GM21360 (cell line): ENCODE results near the gene OLFM3.

ENCODE experiments used
- ATAC-seq: cut with Tn5 transposase; IDR thresholded peaks from one replicate; pipeline ENCODE4 v1.9.1; 2021; ENCODE audit warnings: mild to moderate bottlenecking, moderate library complexity; ENCODE audit not compliant: unreplicated experiment

The OLFM3 gene

DNA sequence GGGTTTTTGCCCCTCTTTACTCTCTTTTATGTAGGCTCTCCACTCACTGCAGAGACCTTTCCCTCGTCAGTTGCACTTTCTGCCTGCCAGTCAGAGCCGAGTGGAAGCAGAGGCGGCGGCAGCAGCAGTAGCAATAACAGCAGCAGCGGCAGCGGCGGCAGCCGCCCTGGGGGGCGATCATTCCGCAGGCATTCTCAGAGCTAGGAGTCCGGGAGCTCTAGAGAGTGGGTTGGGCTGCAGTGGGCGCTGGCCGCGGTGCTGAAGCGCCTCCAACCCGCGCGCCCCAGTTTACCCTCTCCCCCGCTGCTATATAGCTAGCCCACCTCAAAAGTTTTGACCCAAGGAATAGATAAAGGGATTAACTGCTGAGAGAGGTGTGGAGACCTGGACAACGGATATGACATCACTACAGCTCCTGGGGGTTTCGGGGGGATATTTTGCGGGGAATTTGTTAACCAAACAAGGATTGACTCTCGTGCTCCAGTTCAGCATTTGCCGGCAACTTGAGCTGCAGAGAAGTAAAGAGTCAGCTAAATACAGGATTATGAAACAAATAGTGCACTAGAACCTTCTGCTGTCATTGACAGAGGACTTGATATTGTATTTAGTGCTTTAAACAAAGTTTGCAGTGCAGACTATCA is at the start of gene OLFM3:
Gene OLFM3 (minus strand): TSS at position 102 of the 641 bp plus-strand sequence.
- no peak for ATAC-seq

DNA sequence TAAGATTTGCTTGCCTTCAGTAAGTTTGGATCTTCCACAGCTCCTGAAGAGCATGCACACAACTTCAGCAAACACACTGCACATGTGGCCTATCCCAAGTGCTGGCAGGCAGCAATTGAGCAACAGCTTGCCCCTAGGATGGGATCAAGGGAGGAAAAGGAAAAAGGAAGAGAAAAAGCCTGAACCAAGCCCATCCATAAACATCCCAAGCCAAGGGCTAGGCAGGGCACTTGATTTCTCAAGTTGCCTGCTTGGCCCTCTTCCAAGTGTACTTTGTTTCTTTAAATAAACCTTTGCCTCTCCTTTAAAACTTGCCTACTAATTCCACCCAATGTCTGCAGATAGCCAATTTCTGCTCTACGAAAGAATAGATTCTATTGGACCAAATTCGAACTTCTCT is 49.0 kb upstream of the OLFM3 start:
- ATAC-seq = no peak

DNA sequence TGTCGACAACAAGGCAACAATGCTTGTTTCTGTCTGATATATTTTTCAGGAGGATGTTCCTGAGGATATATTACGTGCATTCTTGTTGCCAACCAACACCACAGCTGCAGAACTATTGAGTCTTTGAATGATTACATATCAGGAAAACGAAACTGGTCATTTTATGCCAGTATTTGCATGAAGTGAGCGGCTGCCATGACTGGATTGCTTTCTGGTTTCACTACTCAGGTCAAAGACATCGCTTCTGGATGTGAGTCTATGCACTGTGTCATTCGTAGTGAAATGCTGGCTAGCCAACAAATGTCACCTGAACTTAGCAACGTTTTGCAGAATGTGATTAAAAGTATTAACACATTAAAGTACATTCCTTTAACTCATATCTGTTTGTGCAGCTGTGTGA is 35.8 kb upstream of the OLFM3 start:
- peak; percentile 59 for ATAC-seq

DNA sequence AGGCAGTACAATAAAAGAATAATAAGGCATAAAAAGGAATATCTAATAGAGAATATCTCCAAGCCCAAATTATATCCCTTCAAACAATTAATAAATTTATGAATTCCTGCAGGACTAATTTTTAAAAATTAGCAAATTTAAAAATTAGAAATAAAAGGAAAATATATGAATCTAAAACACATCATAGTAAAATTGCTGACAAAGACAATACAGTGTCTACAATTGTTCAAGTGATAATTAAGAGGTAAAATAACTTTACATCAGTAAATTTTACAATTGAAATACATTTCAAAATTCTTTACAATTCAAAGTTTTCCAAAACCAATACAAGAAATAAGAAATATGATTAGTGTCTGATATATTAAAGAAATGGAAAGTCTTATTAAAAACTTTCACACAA is 22.8 kb upstream of the OLFM3 start:
- no peak for ATAC-seq

DNA sequence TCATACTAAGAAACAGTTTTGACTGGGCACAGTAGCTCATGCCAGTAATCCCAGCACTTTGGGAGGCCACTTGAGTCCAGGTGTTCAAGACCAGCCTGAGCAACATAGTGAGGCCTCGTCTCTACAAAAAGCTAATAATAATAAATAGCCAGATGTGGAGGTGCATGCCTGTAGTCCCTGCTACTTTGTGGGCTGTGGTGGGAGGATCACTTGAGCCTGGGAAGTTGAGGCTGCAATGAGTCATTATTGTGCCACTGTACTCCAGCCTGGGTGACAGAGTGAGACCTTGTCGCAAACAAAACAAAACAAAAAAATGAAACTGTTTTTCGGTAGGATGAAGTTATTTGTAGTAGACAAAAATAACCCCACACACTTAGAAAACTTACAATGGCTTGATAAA is 19.0 kb upstream of the OLFM3 start:
- ATAC-seq = no peak

DNA sequence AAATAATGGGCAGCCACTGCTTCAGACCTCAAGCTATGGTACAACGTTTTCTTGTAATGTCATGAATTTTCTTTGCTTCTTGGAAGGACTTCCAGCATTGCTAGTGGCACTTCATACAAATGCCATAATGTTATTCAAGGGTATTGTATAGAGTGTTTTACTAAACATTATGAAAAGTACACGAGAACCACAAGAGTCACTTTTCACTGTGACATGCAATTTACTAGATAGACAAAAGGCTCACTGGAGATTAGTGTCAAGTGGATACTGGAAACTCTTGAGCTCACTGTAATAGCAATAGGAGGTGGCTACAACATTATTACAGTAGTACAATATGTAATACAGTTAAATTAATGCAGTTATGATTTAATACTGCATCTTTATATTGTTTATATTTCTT is 5.3 kb upstream of the OLFM3 start:
- no peak for ATAC-seq

DNA sequence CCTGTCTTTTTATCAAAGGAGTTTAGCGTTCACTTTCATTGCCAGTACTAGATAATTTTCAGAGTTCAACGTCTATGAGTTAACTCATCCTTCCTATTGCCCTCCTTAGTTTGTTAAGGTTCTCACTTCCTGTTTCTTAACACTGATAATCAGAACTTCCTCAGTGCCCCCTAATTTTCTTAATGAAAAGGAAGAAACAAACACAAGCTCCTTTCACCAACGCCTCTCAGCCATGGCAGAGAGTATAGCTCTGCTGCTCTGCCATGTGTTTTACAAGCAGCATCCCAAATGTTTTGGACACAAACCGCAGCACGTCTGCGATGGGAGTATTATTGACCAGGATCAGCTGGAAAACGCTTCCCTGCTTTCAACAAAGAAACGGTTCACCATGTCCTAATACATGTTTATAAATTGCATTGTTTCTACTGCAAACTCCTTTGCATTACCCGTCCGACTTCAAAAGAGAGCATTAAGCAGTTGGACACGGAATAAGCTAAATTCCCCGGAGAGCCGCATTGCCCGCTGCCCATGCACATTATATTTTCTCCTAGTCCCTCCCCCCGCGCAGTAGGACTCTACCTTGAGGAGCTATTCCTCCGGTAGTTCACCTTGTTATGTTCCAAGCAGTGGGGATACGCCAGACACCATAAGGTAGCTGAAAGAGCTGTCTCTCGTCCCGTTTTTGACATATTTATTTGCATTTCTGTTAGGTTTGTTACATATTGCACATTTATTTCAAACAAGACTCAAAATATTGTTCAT is 561 bp downstream of the OLFM3 start:
- no peak for ATAC-seq

DNA sequence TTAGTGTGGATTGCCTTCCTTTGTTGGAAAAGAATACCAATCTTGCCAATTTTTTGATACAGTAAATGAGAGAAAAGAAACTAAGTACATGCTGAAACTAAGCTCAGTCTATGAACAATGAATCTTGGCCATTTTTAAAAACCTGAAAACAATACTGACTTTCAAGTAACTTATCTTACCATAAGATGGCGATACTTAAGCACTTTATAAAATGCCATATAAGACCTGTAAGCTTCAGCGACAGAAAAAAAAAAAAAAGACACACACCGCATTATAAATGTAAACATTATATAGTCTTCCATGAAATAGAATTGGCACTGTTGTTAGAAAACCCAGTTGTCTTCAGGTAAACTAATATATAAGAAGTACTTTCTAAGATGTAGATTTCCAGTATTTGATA is 3.0 kb downstream of the OLFM3 start:
- no peak for ATAC-seq

DNA sequence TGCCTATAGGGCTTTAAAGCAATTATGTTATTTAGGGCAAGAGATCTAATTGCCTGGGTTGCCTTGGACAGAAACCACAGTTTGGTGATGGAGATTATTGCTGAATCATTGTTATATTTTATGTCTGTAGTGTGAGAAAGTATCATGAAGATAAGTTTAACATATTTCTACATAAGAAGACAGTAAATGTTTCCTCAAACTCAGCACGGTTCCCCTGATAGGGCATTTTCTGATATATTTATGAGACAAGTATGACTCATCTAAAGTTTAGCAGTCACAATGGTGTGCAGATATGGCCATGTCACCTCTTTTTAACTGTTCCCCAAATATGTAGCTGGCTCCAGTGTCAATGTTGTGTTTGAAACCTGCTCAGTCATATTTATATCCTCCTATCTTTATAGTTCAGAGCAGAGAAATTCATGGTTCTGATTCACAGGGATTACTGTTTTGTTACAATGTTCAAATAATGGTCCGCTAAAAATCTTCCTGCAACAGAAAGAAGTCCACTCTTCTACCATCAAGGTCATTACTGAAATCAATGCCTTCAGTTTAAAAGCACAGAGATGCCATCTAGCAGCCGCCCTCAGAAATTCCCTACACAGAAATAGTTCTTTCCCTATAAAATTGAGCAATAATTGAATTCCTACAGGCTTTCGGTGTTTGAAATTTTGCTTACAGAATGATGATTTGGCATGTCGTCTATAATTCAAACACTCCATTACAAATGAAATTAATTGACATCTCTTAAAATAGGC is 3.7 kb downstream of the OLFM3 start:
- ATAC-seq = no peak

DNA sequence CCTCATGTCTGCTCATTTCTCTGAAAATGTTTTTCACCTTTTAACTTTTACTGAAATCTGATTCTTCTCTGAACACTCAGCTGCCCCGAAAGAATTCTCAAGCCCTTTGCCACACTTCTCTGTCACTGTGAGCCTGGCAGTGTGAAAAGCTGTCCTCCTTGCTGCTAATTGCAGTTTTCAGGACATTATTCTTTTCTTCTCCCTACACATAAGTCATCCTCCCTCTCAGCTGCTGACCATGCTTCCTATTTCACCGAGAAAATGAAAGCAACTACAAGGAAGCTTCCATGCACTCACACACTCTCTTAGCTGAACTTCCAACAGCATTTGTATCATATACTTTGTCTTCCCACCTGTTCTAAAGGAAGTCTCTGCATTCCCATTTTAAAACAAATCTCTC is 15.8 kb downstream of the OLFM3 start:
- no peak for ATAC-seq

DNA sequence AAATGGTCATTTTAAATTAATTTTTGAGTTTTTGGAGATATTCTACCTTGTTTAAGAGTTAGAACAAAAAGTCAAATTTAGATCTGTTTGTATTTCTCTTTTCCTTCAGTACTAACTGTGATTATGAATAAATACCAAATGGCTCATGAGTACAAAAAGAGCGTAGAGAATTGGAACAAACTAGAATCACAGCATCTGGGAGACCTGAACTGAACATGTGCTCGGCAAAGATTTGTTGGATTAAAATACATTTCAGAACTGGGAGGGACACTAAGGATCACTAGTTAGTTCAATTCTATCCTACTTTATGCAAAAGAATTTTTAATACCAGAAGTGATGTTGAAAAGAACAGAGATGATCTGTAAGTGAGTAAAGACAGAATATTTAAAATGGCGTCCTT is 19.5 kb downstream of the OLFM3 start:
- ATAC-seq = no peak

DNA sequence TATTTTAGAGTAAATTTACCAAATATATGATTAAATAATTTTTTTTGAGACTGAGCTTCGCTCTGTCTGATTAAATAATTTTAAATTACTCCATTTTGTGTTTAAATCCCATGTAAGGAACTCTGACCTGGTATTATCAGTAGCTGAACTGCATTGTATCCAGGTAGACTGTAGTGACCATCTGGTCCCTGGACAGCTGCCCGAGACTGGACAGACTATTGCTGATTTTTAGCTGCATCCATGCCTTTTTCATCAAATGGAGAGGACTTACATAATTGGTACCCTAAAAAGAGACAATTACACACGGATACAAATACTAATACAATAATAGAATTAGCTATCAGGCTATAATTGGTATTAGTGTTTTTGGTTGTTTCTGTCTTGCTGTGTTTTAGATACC is 20.6 kb downstream of the OLFM3 start:
- no peak for ATAC-seq

DNA sequence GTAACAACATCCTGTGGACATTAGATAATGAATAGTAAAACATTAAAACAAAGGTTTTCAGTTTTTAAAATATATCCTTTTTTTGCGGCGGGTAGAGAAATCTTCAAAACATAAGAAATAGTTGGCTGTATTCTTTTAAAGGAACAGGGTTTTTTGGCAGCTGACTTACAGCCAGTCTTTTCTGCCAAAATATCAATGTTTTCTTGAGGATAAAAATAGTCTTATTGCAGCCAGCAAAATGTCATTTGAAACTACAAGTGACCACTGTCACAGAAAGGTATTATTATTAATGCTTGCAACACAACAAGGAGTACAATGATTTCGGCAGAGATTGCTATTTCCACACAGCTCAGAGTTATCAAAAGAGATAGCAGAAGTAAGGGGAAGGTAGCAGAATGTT is 21.4 kb downstream of the OLFM3 start:
- ATAC-seq = no peak

DNA sequence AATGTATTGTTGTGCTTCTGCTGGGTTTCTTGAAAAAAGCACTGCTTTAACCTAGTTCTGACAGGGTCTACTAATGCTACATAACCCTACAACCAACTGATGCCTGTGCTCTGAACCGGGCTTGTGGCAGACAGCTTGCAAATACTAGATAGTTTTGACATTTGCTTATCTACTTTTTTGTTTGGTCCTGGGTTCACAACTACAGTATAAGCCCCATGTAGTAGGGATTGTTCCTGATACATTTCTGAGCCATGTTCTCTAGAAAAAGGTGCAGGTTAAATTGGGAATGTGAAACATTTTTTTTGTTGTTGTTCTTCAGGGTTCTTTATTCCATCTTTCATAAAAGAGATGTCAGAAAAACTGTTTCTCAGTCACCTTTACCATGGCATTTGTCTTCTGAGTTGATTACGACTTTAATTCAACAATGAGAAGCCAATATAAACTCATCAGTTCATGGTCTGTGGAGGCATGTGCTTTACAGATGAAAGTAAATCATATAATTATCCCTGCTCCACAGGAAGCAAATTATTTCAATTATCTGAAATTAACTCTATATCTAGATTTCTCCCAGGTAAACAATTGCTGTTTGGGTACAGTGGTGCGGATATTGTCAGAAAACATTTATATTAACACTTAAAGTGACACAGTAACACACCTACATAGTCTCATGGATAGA is 22.0 kb downstream of the OLFM3 start:
- no peak for ATAC-seq

DNA sequence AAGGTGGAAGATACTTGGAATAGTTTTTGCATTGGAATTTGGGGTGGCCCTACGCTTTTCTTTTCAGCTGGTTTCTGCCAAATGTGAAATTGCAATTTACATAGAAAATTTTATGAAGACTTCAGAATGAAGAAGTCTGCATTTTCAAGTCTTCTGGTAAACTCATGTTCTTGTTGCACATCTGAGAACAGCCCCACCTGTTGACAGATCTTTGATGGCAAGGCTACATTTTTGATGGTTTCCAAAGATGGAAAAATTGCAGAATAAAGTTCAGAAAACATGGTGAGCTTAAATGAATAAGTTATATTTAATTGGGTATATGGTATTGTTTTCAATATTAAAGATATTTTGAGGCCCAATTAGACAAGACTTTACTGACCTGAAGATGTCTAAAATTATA is 25.4 kb downstream of the OLFM3 start:
- no peak for ATAC-seq

DNA sequence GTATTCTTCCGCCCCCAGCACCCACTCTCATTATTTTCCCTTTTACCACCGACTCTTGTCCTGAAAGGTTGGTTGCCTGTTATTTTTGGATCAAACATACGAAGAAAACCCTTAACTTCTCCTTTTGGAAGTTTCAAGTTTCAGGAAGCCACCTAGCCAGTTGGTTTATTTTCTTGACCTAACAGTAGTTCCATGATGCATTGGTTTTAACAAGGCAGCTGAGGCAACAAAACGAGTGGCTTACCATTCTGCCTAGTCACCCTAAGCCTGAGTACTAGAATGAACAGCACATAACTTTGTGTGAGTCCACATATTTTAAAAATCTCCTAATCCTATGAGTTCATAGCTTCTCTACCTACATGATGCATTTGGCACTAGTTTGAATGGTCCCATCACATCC is 28.9 kb downstream of the OLFM3 start:
- no peak for ATAC-seq

DNA sequence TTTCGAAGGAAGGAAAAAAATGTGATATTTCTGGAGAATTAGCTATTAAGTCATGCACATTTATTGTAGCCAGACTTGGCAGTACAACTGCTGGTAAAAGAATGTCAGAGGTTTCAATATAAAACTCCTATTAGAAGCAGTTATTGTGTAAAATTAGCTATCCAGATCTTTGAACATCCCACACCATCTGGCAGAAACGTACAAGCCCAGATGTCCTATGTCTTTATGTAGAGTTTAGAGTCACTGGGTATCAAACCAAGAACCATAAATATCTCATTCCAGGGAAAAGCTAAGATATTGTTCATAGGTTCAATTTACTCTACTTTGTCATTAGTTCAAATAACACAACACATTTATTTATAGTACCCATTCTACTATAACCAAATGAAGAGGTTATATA is 31.4 kb downstream of the OLFM3 start:
- ATAC-seq = no peak

DNA sequence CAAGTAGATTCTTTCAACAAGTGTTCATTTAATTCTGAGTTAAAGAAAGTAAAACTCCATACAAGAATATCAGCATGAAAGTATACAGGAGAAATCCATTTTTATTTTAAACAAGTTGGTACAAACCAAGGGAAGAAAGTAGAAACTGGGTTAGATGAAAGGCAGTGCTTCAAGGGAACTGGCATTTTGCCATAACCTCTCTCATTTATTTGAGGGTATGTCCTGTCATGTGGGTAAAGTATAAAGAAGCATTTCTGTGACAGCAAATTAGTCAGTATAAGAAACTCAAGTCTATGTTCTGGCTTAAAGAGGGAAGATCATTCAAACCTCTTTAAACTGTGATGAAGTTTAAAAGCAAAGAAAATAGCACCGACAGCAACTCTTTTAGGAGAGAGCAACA is 32.0 kb downstream of the OLFM3 start:
- ATAC-seq = no peak

DNA sequence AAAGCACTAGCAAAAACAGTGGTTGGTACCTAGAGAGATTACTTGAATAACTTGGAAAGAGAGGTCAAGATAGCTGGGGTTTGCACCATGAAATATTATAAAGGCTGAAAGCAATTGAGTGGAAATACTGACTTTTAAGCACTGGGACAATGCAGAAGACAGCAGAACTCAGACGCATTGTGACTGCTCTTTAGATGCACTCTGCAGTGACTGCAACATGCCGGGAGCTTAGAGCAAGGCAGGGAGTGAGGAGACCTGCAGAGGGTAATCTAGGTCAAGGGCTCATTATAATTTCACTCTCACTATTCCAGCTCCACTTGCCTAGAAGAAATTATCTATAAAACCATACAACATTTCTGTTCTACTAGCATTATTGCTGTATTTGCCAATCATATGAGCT is 36.6 kb downstream of the OLFM3 start:
- no peak for ATAC-seq

DNA sequence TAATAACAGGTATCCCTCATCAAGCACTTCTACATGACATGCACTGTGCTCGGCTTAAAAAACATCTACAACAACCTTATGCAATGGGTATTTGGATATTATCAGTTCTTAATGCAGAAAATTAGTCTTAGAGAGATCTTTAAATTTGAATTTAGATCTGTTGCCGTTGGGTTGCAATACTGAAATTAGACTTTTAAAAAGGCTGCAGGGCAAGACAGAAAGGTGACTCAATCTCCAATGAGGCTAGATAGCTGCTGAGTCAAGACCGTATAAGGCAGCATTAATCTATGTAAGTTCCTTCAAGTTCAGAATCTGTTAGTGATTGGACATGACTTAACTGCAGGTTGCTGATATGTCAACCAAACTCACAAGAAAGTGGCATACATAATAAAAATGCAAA is 37.3 kb downstream of the OLFM3 start:
- no peak for ATAC-seq

DNA sequence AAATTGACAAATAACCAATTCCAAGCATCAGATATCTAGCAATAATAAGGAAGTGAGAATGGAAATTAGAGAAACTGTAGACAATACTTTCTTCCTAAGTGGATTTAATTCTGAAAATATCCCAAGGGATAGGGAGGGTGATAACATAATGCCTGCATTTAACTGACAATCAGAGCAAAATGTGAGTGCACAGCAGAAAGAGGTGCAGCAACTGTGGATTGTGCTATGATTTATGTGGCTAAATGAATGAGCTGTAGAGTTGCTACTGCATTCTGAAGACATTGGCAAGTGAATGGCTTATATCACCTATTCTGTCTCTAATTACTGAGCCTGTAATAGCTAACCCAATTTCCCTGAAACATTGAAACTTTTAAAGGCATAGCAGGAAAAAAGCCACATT is 39.0 kb downstream of the OLFM3 start:
- no peak for ATAC-seq

DNA sequence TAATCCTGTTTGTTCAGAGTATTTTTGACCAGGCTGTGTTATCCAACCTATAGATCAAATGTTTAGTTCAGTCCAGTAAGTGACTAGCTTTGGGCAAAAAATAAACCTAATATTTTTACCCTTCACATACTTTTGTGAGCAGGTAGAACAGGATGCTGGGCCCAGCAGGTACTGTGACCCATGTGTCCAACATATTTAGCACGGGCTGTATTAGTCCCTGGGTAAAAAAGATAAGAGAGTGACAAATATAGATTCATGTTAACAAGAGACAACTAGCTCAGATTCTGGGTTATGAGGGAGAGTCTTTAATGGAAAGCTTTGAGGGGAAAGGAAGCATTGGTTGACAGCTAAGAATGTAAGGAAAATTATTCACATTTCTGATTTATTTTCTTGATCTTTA is 43.1 kb downstream of the OLFM3 start:
- no peak for ATAC-seq
